Medulla oblongata (tissue), 1 donor: ENCODE results near the gene POP5.
A peak's percentile ranks its signal among the peaks of the same experiment; 100 is the strongest.
"Not testable (repeated sequence)": the region's sequence is repeated elsewhere in the genome, so short reads cannot be mapped to it uniquely, and the experiment has no call there.

Experiments
- DNase-seq: peaks from one replicate; pipeline ENCODE4 v3.0.0-alpha.2; 2015; ENCODE audit errors: extremely low spot score

POP5 gene

GRCh38 chr12:120580787-120581723 lies at the start of gene POP5:
POP5 (minus strand) TSS chr12:120581402; CDS start chr12:120581362, 40 bp downstream.
- peak; percentile 99 for DNase-seq

- DNase-seq, result peak; percentile 40
These were observed 49.1 kb upstream of the POP5 start for GRCh38 chr12:120630104-120630892.

- DNase-seq, result no peak
These were observed 47.7 kb upstream of the POP5 start for GRCh38 chr12:120628919-120629318.

- no peak for DNase-seq
These were observed 44.6 kb upstream of the POP5 start for GRCh38 chr12:120625557-120626419.

- DNase-seq, result no peak
These were observed 39.4 kb upstream of the POP5 start for GRCh38 chr12:120620624-120621023.

GRCh38 chr12:120618954-120619615 lies 37.9 kb upstream of the POP5 start:
- no peak for DNase-seq

- DNase-seq, result not testable (repeated sequence)
These were observed 36.6 kb upstream of the POP5 start for GRCh38 chr12:120617767-120618166.

GRCh38 chr12:120617193-120617592 lies 36.0 kb upstream of the POP5 start:
- DNase-seq, result not testable (repeated sequence)

GRCh38 chr12:120614848-120615247 lies 33.6 kb upstream of the POP5 start:
- DNase-seq, result no peak

GRCh38 chr12:120611534-120611933 lies 30.3 kb upstream of the POP5 start:
- not testable (repeated sequence) for DNase-seq

- DNase-seq, result no peak
These were observed 29.4 kb upstream of the POP5 start for GRCh38 chr12:120610560-120610959.

GRCh38 chr12:120602416-120602815 lies 21.2 kb upstream of the POP5 start:
- not testable (repeated sequence) for DNase-seq

GRCh38 chr12:120599672-120600552 lies 18.7 kb upstream of the POP5 start:
- DNase-seq, result no peak

GRCh38 chr12:120598674-120599463 lies 17.7 kb upstream of the POP5 start:
- no peak for DNase-seq

- DNase-seq, result no peak
These were observed 16.7 kb upstream of the POP5 start for GRCh38 chr12:120597861-120598260.

- DNase-seq, result no peak
These were observed 15.7 kb upstream of the POP5 start for GRCh38 chr12:120596901-120597300.

GRCh38 chr12:120592121-120593049 lies 11.2 kb upstream of the POP5 start:
- DNase-seq, result no peak

GRCh38 chr12:120590741-120591407 lies 9.7 kb upstream of the POP5 start:
- DNase-seq, result no peak
